Activated naive CD4-positive, alpha-beta T cell treated with anti-CD3 and anti-CD28 coated beads, Interleukin-2, amount 10 ng/mL, durations not matched to agents 7 days and 5 days (primary cell): Measurements from ENCODE around the gene FAM3D.

Source experiments
- CTCF ChIA-PET: fragments of 350-600 bp; sonication (Branson Sonifier 250); formaldehyde crosslinking; loops from one replicate; lab custom pipeline; 2021; ENCODE audit warnings: antibody characterized with exemption; lab: Charles Lee
- DNase-seq: peaks from one replicate; pipeline ENCODE4 v3.0.0-alpha.2; 2020
- H3K27ac Mint-ChIP-seq: one replicate; pipeline ENCODE4 v1.8.0; 2021; ENCODE audit warnings: mild to moderate bottlenecking, moderate library complexity, mixed read lengths
- H3K27me3 Mint-ChIP-seq: one replicate; pipeline ENCODE4 v1.8.0; 2021; ENCODE audit warnings: mild to moderate bottlenecking, mixed read lengths
- H3K36me3 Mint-ChIP-seq: one replicate; pipeline ENCODE4 v1.8.0; 2021; ENCODE audit warnings: mixed read lengths
- H3K4me1 Mint-ChIP-seq: one replicate; pipeline ENCODE4 v1.8.0; 2021; ENCODE audit warnings: mixed read lengths
- H3K4me3 Mint-ChIP-seq: one replicate; pipeline ENCODE4 v1.8.0; 2021; ENCODE audit warnings: mild to moderate bottlenecking, moderate library complexity, mixed read lengths
- H3K9me3 Mint-ChIP-seq: one replicate; pipeline ENCODE4 v1.8.0; 2021; ENCODE audit warnings: mixed read lengths

FAM3D gene

DNA sequence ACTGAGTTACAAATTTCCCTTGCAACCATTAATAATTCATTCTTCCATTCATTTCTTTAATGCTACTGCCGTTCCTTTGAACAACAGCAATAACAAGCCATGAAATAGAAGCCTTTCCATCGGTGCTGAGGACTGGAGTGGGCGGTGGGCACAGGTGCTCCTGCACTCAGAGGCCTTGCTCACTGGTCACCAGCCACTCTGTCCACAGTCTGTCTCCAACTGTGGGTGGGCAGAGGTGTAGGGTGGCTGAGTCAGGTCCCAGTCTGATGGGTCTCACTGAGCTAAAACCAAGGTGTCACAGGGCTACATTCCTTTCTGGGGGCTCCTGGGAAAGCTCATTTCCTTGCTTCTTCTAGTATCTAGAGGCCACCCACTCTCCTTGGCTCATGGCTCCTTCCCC, 6.3 kb upstream of the FAM3D start:
- CTCF ChIA-PET = no interaction called here
- no peak overlapping the region for H3K27ac Mint-ChIP-seq
- peaks cover 6% of the 10 kb centered on the region for H3K27me3 Mint-ChIP-seq
- no peaks in the 10 kb centered on the region for H3K9me3 Mint-ChIP-seq
- DNase-seq = no peak
- H3K36me3 Mint-ChIP-seq = no peaks in the 10 kb centered on the region
- H3K4me1 Mint-ChIP-seq = no peaks in the 10 kb centered on the region
- no peak overlapping the region for H3K4me3 Mint-ChIP-seq

DNA sequence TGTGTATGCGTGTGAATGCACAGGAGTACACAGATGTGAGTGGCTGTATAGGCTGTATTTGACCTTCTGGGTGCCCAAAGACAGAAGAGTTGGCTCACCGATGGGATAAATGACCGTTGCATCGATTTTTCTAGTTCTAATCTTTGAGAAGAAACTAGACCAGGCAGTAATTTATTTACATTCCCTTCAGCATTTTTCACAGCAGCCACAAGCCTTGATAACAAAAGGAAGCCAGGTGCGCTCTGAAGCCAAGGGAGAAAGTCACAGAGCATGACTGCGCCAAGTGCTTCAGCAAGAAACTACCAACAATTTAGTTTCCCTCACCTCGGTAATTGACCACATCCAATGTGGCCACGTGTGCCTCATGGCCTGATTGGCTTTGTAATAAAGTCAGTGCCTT, 5.9 kb upstream of the FAM3D start:
- Mint-ChIP-seq H3K9me3 (no peaks in the 10 kb centered on the region), H3K27ac (no peak overlapping the region), H3K4me1 (no peaks in the 10 kb centered on the region), H3K36me3 (no peaks in the 10 kb centered on the region), H3K27me3 (peaks cover 2% of the 10 kb centered on the region), H3K4me3 (no peak overlapping the region)
- CTCF ChIA-PET = no interaction called here
- DNase-seq = no peak

GRCh38 chr3:58670506-58671135, 4.0 kb upstream of the FAM3D start:
- H3K36me3 Mint-ChIP-seq = no peaks in the 10 kb centered on the region
- no peaks in the 10 kb centered on the region for H3K4me1 Mint-ChIP-seq
- no peaks in the 10 kb centered on the region for H3K9me3 Mint-ChIP-seq
- H3K27me3 Mint-ChIP-seq = no peaks in the 10 kb centered on the region
- CTCF ChIA-PET = interaction anchor here (0.9 kb wide), 1 partner anchor 12 kb away, joined by 3 read pairs; no protein-coding TSS in a partner anchor
- no peak overlapping the region for H3K27ac Mint-ChIP-seq
- DNase-seq = no peak
- H3K4me3 Mint-ChIP-seq = no peak overlapping the region

- CTCF ChIA-PET = no interaction called here
- no peaks in the 10 kb centered on the region for H3K4me1 Mint-ChIP-seq
- H3K27ac Mint-ChIP-seq = no peak overlapping the region
Measured at GRCh38 chr3:58668247-58668646, 1.7 kb upstream of the FAM3D start.

DNA sequence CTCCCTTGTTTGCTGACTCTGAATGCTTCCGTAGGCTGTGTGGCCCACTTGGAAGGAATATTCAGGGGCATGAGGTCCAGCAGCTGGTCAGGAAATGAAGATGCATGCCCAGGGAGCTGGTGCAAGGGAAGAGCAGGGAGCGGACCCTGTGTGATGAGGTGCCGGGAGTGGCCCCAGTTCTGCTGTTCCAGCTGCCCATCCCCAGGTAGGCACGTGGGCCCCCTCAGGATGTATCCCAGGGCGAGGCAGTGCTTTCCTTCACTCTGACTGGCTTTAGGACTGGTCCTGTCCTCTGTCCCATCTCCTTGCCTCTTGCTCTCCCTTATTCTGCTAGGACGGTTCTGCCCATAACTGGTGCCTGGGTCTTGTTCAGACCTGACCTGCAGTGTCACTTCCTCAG, 1.1 kb upstream of the FAM3D start:
- Mint-ChIP-seq H3K27me3 (no peaks in the 10 kb centered on the region), H3K4me3 (no peak overlapping the region), H3K9me3 (no peaks in the 10 kb centered on the region), H3K4me1 (no peaks in the 10 kb centered on the region), H3K36me3 (no peaks in the 10 kb centered on the region), H3K27ac (no peak overlapping the region)
- CTCF ChIA-PET = no interaction called here
- no peak for DNase-seq

More at GRCh38 chr3:58668247-58668646, 1.7 kb upstream of the FAM3D start:
- DNase-seq = no peak
- Mint-ChIP-seq H3K27me3 (no peaks in the 10 kb centered on the region), H3K9me3 (no peaks in the 10 kb centered on the region), H3K36me3 (no peaks in the 10 kb centered on the region), H3K4me3 (no peak overlapping the region)

DNA sequence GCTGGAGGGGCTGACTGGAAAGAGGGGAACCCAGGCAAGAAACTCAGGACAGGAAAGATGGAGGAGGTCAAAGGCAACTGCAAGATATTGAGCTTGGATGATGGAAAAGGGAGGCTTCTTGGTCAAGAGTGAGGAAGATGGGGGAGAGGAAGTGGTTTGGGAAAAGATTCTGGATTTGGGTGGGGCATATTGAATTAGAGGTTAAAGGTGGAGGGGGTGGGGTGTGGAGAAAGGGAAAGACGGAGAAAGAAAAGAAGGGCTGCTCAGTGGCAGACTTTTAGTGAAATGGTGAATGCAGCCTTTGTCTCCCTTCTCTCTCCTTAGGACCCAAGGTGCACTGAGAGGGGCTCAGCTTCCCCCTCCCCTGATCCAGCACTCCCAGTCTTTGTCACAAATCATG, 655 bp upstream of the FAM3D start:
- CTCF ChIA-PET = no interaction called here
- DNase-seq = no peak
- H3K4me1 Mint-ChIP-seq = no peaks in the 10 kb centered on the region
- H3K4me3 Mint-ChIP-seq = no peak overlapping the region
- H3K27me3 Mint-ChIP-seq = no peaks in the 10 kb centered on the region
- H3K27ac Mint-ChIP-seq = no peak overlapping the region
- no peaks in the 10 kb centered on the region for H3K9me3 Mint-ChIP-seq
- H3K36me3 Mint-ChIP-seq = no peaks in the 10 kb centered on the region

DNA sequence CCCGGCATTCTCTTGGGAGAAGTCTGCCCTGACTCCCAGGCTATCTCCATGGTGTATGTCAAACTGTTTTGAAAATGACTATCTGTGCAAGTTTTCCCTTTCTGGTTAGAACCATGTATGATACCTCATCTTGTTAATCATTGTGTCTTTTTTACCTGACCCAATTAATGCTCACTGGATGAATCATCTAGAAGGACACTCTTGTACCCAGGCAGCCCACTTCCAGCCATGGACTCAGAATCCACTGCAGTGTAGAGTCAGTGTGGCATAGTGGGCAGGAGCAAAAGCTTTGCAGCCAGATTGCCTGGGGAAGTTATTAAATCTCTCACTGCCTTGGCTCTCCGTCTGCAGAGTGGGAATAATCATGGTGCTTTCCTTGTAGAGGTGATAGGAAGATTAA, 1.2 kb downstream of the FAM3D start:
- no peaks in the 10 kb centered on the region for H3K9me3 Mint-ChIP-seq
- H3K27ac Mint-ChIP-seq = no peak overlapping the region
- no peak overlapping the region for H3K4me3 Mint-ChIP-seq
- no peaks in the 10 kb centered on the region for H3K36me3 Mint-ChIP-seq
- H3K27me3 Mint-ChIP-seq = no peaks in the 10 kb centered on the region
- CTCF ChIA-PET = interaction anchor here (1.3 kb wide), 1 partner anchor 36 kb away, joined by 3 read pairs; no protein-coding TSS in a partner anchor
- no peaks in the 10 kb centered on the region for H3K4me1 Mint-ChIP-seq
- no peak for DNase-seq

- DNase-seq = no peak
- Mint-ChIP-seq H3K4me1 (no peaks in the 10 kb centered on the region), H3K27me3 (no peaks in the 10 kb centered on the region), H3K4me3 (no peak overlapping the region), H3K36me3 (no peaks in the 10 kb centered on the region), H3K27ac (no peak overlapping the region), H3K9me3 (no peaks in the 10 kb centered on the region)
- CTCF ChIA-PET = interaction anchor here (1.3 kb wide), 1 partner anchor 35 kb away, joined by 3 read pairs; no protein-coding TSS in a partner anchor
Measured at GRCh38 chr3:58664611-58665010, 2.0 kb downstream of the FAM3D start.

DNA sequence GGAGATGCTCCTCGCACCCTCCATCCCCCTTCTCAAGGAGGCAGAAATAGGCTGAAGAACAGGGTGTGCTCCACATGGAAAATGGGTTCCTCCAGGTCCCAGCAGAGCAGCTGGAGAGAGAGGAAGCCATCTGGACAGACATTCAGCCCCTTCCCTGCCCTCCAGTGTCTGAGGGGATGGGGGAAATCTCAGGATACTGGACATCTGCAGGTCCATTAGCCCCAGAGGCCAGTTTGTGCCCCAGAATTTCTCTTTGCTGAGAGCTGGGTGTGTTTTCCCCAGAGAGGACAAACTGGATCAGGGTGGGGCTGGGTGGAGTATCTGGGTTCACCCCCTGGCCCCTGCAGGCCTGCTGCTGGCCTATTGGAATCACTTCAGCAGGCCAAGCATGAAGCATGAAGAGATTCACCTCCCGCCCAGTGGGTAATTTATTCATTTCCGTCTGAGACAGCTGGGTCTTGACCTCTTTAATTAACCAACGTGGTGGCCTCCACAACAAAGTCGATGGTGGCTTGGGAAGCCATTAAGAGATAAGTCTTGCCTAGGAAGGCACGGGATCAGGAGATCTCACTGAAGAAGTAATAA, 4.6 kb downstream of the FAM3D start:
- Mint-ChIP-seq H3K27ac (no peak overlapping the region), H3K36me3 (no peaks in the 10 kb centered on the region), H3K9me3 (no peaks in the 10 kb centered on the region), H3K27me3 (no peaks in the 10 kb centered on the region), H3K4me3 (no peak overlapping the region), H3K4me1 (no peaks in the 10 kb centered on the region)
- no peak for DNase-seq
- CTCF ChIA-PET = no interaction called here

- CTCF ChIA-PET = no interaction called here
- no peak overlapping the region for H3K4me3 Mint-ChIP-seq
- no peaks in the 10 kb centered on the region for H3K36me3 Mint-ChIP-seq
- no peak overlapping the region for H3K27ac Mint-ChIP-seq
- no peaks in the 10 kb centered on the region for H3K9me3 Mint-ChIP-seq
- no peaks in the 10 kb centered on the region for H3K4me1 Mint-ChIP-seq
- peaks cover 4% of the 10 kb centered on the region for H3K27me3 Mint-ChIP-seq
- no peak for DNase-seq
Measured at GRCh38 chr3:58660998-58661397, 5.6 kb downstream of the FAM3D start.

DNA sequence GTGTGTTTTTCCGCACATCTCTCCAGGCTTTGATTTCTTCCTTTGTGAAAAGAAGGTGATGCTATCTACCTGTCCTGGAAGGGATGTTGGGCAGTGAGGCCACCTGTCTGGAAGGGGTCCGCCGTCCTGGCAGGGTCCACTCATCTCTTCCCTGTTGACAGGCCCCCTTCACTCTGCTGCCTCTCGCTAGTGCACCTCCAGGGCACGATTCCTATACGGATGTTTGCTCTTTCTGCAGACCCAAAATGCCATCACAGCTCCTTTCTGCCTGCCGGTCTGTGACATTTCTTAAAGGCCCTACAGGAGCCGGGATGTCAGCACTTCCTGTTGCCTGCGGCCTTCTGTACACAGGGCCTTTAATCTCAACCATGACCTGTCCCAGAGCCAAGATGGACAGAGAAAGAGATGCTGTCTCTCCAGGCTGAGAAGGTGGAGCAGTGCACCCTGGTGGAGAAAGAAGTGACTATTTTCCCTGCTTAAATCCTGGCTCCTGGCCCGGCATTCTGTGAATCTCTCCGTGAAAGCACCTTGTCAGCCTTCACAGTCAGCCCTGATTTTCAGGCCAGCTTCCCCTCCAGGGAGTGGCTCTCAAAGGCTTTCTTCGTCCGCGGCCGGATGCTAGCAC, 7.4 kb downstream of the FAM3D start:
- H3K36me3 Mint-ChIP-seq = no peaks in the 10 kb centered on the region
- no peaks in the 10 kb centered on the region for H3K4me1 Mint-ChIP-seq
- H3K9me3 Mint-ChIP-seq = no peaks in the 10 kb centered on the region
- CTCF ChIA-PET = no interaction called here
- H3K27ac Mint-ChIP-seq = no peak overlapping the region
- no peak overlapping the region for H3K4me3 Mint-ChIP-seq
- peaks cover 8% of the 10 kb centered on the region for H3K27me3 Mint-ChIP-seq
- no peak for DNase-seq

GRCh38 chr3:58658508-58658907, 8.1 kb downstream of the FAM3D start:
- Mint-ChIP-seq H3K36me3 (no peaks in the 10 kb centered on the region), H3K27ac (no peak overlapping the region), H3K4me1 (no peaks in the 10 kb centered on the region), H3K9me3 (no peaks in the 10 kb centered on the region), H3K4me3 (no peak overlapping the region), H3K27me3 (peaks cover 8% of the 10 kb centered on the region)
- CTCF ChIA-PET = no interaction called here
- DNase-seq = no peak

- CTCF ChIA-PET = no interaction called here
- Mint-ChIP-seq H3K9me3 (no peaks in the 10 kb centered on the region), H3K4me1 (no peaks in the 10 kb centered on the region), H3K36me3 (no peaks in the 10 kb centered on the region), H3K27me3 (peaks cover 8% of the 10 kb centered on the region), H3K27ac (no peak overlapping the region), H3K4me3 (no peak overlapping the region)
- no peak for DNase-seq
Measured at GRCh38 chr3:58657571-58658141, 8.9 kb downstream of the FAM3D start.

DNA sequence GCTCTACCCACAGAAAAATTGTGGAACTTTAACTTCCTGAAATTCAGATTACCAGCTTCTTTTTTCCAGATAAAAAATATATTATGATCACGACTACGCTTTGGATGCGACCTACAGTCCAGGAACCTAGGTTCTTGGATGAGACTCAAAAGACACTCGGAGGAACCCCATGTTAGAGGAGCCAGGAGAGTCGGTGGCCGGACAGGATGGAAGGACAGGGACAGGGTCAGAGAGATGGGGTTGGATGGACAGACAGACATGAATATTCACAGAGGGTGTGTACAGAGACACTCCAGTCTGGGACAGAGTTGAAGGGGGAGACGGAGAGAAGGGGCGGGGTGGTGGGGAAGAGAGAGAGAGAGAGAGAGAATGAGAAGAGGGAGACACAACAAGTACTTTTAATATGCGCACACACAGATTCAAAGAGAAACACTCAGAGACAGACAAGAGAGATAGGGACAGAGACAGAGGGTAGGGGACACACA, 9.5 kb downstream of the FAM3D start:
- no peak for DNase-seq
- no peak overlapping the region for H3K4me3 Mint-ChIP-seq
- H3K27me3 Mint-ChIP-seq = peaks cover 8% of the 10 kb centered on the region
- no peak overlapping the region for H3K27ac Mint-ChIP-seq
- no peaks in the 10 kb centered on the region for H3K4me1 Mint-ChIP-seq
- CTCF ChIA-PET = interaction anchor here (1.2 kb wide), 1 partner anchor 87 kb away, joined by 3 read pairs; no protein-coding TSS in a partner anchor
- H3K36me3 Mint-ChIP-seq = no peaks in the 10 kb centered on the region
- H3K9me3 Mint-ChIP-seq = no peaks in the 10 kb centered on the region
